B cell (primary cell): Measurements from ENCODE around the gene GRID1. TPM values are rescaled to one million over a fixed set of nuclear protein-coding genes. Genes with fewer than 3 reads are reported as not detected.

Experiments
- ATAC-seq: fragments of 200-7000 bp; cut with Tn5 transposase; one replicate; pipeline ENCODE4 v1.10.0; 2021; ENCODE audit warnings: low read depth, mild to moderate bottlenecking, moderate number of reproducible peaks, moderate library complexity
- CTCF ChIA-PET: fragments of 350-600 bp; sonication (Branson Sonifier 250); formaldehyde crosslinking; loops from one replicate; lab custom pipeline; 2021; ENCODE audit warnings: antibody characterized with exemption, inconsistent platforms; lab: Charles Lee
- POLR2A ChIA-PET: fragments of 350-600 bp; sonication (Branson Sonifier 250); formaldehyde crosslinking; loops from one replicate; lab custom pipeline; 2021; ENCODE audit warnings: antibody characterized with exemption; lab: Charles Lee
- DNase-seq: peaks from one replicate; pipeline ENCODE4 v3.0.0; 2013
- H2AFZ ChIP-seq: 2 replicates; pipeline ENCODE4 v1.6.1; 2012; ENCODE audit warnings: mild to moderate bottlenecking, low read depth, low read length; ENCODE audit not compliant: insufficient read depth, poor library complexity, severe bottlenecking
- H3K27ac ChIP-seq, 2 donors: 1 replicate in 1 of 2; 2 replicates in 1 of 2; pipeline ENCODE4 v1.5.1; 2012 to 2013; ENCODE audit warnings: low read length in 2 of 2, mild to moderate bottlenecking in 2 of 2, moderate library complexity in 1 of 2
- H3K27me3 ChIP-seq, 4 experiments: fragments of 200-600 bp in 1 of 4; sonication (generic) in 1 of 4; replicated peaks in 1 of 4; 1 replicate in 2 of 4; 2 replicates in 2 of 4; pipeline versions ENCODE4 v1.6.1 to v1.7.0; 2013 to 2016; ENCODE audit warnings: low read length in 3 of 4, mild to moderate bottlenecking in 2 of 4, mixed read lengths in 1 of 4, moderate library complexity in 1 of 4; ENCODE audit not compliant: insufficient read depth in 4 of 4, control insufficient read depth in 3 of 4; ENCODE audit errors: control extremely low read depth in 1 of 4
- H3K36me3 ChIP-seq, 2 experiments: replicated peaks in 1 of 2; 1 replicate in 1 of 2; 2 replicates in 1 of 2; pipeline versions ENCODE4 v1.6.1 to v1.7.1; 2013; ENCODE audit warnings: low read length in 1 of 2; ENCODE audit not compliant: insufficient read depth in 2 of 2, control insufficient read depth in 1 of 2; ENCODE audit errors: control extremely low read depth in 1 of 2, extremely low read depth in 1 of 2
- H3K4me1 ChIP-seq, 2 donors: fragments of 200-600 bp in 1 of 2; sonication (generic) in 1 of 2; 1 replicate in 1 of 2; 2 replicates in 1 of 2; pipeline versions ENCODE4 v1.5.1 to v1.6.1; 2013 to 2017; ENCODE audit warnings: low read length in 2 of 2; ENCODE audit not compliant: control insufficient read depth in 2 of 2, insufficient read depth in 2 of 2
- H3K4me2 ChIP-seq: replicated peaks from 2 replicates; pipeline ENCODE3; 2012; ENCODE audit warnings: mild to moderate bottlenecking, low read depth, low read length; ENCODE audit not compliant: poor library complexity, severe bottlenecking
- H3K4me3 ChIP-seq, 5 experiments: fragments of 200-600 bp in 1 of 5; sonication (generic) in 1 of 5; 1 replicate in 3 of 5; 2 replicates in 2 of 5; pipeline versions ENCODE4 v1.5.1 to v1.7.0; 2011 to 2016; ENCODE audit warnings: low read length in 4 of 5, mild to moderate bottlenecking in 4 of 5, low read depth in 2 of 5, control low read depth in 1 of 5, moderate library complexity in 1 of 5; ENCODE audit not compliant: insufficient read depth in 1 of 5; ENCODE audit errors: control extremely low read depth in 1 of 5, extremely low read depth in 1 of 5
- H3K79me2 ChIP-seq: fragments of 200-600 bp; sonication (generic); one replicate; pipeline ENCODE4 v1.6.0; 2016; ENCODE audit warnings: low read length; ENCODE audit not compliant: control insufficient read depth, insufficient read depth
- H3K9ac ChIP-seq: fragments of 200-600 bp; sonication (generic); 2 replicates; pipeline ENCODE4 v1.6.1; 2017; ENCODE audit warnings: mild to moderate bottlenecking, low read length, moderate library complexity
- H3K9me3 ChIP-seq, 3 donors: one replicate each; pipeline versions ENCODE4 v1.6.1 to v1.7.1; 2013; ENCODE audit warnings: low read length in 2 of 3; ENCODE audit not compliant: control insufficient read depth in 2 of 3, insufficient read depth in 1 of 3; ENCODE audit errors: control extremely low read depth in 1 of 3
- H4K20me1 ChIP-seq: 2 replicates; pipeline ENCODE4 v1.6.0; 2012; ENCODE audit warnings: mild to moderate bottlenecking, low read length; ENCODE audit not compliant: insufficient read depth, control insufficient read depth, poor library complexity, severe bottlenecking
- H3K27ac Mint-ChIP-seq: one replicate; pipeline ENCODE4 v1.8.0; 2021; ENCODE audit warnings: mixed read lengths
- H3K27me3 Mint-ChIP-seq: one replicate; pipeline ENCODE4 v1.8.0; 2021; ENCODE audit warnings: mixed read lengths
- H3K4me1 Mint-ChIP-seq: one replicate; pipeline ENCODE4 v1.8.0; 2021; ENCODE audit warnings: mixed read lengths
- H3K4me3 Mint-ChIP-seq: one replicate; pipeline ENCODE4 v1.8.0; 2021; ENCODE audit warnings: mixed read lengths
- H3K9me3 Mint-ChIP-seq: one replicate; pipeline ENCODE4 v1.8.0; 2022; ENCODE audit warnings: mixed read lengths; ENCODE audit not compliant: insufficient read depth
- EZH2 ChIP-seq: IDR thresholded peaks from 2 replicates; pipeline ENCODE4 v1.6.1; 2012; ENCODE audit warnings: borderline replicate concordance, low read depth, mild to moderate bottlenecking, moderate library complexity, low read length; ENCODE audit not compliant: insufficient read depth, poor library complexity, severe bottlenecking
- WGBS: methylation state at CpG from one replicate; pipeline ENCODE4 v1.1.5; 2013; ENCODE audit warnings: missing lambda C conversion rate; ENCODE audit not compliant: insufficient coverage; 5-methylcytosine and 5-hydroxymethylcytosine counted together
- intact Hi-C: fragments of 100-400 bp; cut with micrococcal nuclease; formaldehyde crosslinking; loops from one replicate; pipeline ENCODE4 v1.10.0; 2022
- polyA plus RNA-seq: library from polyadenylated mRNA; depleted of rRNA; stranded (reverse); fragments of >200 nt; gene quantifications from 2 replicates; pipeline ENCODE4 v1.2.3, GENCODE V29; 2012
- total RNA-seq, 2 donors: library from RNA; stranded (reverse); fragments of 120-200 nt in 1 of 2; gene quantifications; 1 replicate in 1 of 2; 2 replicates in 1 of 2; pipeline versions ENCODE4 v1.2.3 to v1.2.4, GENCODE V29; 2013 to 2022
- TF ChIP-seq, protein P1 (sequence below): fragments of 200-600 bp; IDR thresholded peaks from one replicate; pipeline ENCODE4 v1.8.0; 2022; ENCODE audit warnings: antibody characterized with exemption, mild to moderate bottlenecking

Gene GRID1
- total and polyA plus RNA-seq, 2 donors (not counting 1 experiment from before 2014, with no cell fraction given): not detected

DNA sequence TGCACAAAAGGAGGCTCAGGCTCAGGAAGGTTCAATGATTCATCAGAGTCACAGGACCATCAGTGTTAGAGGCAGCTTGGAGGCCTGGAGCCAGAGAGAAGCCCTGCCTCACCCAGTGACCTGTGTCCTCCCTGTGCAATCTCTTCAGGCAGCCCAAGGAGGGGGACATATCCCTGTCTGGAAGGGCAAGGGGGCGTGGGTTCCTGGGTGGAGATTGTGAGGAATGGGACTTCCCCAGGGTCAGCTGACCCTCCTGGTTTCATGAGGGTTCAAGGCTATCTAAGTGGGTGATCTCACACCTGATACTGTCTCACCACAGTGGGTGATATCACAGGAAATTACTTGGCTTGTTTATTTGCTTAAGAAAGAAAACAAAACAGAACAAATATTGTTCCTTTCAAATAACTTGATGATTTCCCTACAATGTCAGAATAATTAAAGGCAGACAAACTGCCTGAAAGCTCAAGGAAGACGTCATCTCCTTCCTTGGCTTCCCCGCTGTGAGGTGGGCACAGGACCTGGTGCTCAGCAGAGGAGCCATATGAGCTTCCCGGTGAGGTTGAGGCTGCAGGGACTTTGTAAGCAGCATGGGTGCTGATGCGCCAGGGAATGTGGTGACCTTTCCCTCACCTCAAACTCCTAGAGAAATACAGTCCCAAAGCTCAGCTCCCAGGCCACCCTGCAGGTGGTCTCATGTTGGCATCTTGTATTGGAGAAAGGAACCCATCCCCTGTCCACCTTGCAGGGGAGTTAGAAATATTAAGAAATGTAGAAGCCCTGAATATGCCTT is 763.2 kb downstream of the GRID1 start:
- H3K4me3 Mint-ChIP-seq: no peak overlapping the region
- no peaks in the 10 kb centered on the region for H3K4me1 Mint-ChIP-seq
- H3K27ac ChIP-seq: no peak overlapping the region
- CTCF ChIA-PET: no interaction called here
- no peak overlapping the region for H3K9ac ChIP-seq
- no peak for TF ChIP-seq EZH2
- TF ChIP-seq, protein P1, sequence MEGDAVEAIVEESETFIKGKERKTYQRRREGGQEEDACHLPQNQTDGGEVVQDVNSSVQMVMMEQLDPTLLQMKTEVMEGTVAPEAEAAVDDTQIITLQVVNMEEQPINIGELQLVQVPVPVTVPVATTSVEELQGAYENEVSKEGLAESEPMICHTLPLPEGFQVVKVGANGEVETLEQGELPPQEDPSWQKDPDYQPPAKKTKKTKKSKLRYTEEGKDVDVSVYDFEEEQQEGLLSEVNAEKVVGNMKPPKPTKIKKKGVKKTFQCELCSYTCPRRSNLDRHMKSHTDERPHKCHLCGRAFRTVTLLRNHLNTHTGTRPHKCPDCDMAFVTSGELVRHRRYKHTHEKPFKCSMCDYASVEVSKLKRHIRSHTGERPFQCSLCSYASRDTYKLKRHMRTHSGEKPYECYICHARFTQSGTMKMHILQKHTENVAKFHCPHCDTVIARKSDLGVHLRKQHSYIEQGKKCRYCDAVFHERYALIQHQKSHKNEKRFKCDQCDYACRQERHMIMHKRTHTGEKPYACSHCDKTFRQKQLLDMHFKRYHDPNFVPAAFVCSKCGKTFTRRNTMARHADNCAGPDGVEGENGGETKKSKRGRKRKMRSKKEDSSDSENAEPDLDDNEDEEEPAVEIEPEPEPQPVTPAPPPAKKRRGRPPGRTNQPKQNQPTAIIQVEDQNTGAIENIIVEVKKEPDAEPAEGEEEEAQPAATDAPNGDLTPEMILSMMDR: no peak
- no peak for DNase-seq
- intact Hi-C loops: no loop called here
- no peaks in the 10 kb centered on the region for H3K36me3 ChIP-seq
- no peaks in the 10 kb centered on the region for H3K27me3 ChIP-seq
- no peak overlapping the region for H3K27ac Mint-ChIP-seq
- no peaks in the 10 kb centered on the region for H4K20me1 ChIP-seq
- peaks cover 4% of the 10 kb centered on the region for H3K27me3 Mint-ChIP-seq
- H2AFZ ChIP-seq: no peak overlapping the region
- no peaks in the 10 kb centered on the region for H3K9me3 ChIP-seq
- no peaks in the 10 kb centered on the region for H3K9me3 Mint-ChIP-seq
- no peak overlapping the region for H3K4me3 ChIP-seq
- H3K4me1 ChIP-seq: no peaks in the 10 kb centered on the region
- WGBS: 75% methylated on average over 2 of the region's 5 CpGs
- POLR2A ChIA-PET: no interaction called here
- H3K4me2 ChIP-seq: no peak overlapping the region
- no peak for ATAC-seq
- H3K79me2 ChIP-seq: no peaks in the 10 kb centered on the region

GRCh38 chr10:85602713-85603112 is 763.9 kb downstream of the GRID1 start:
- H3K27me3 Mint-ChIP-seq: peaks cover 4% of the 10 kb centered on the region
- H3K9me3 Mint-ChIP-seq: no peaks in the 10 kb centered on the region
- intact Hi-C loops: no loop called here
- no peaks in the 10 kb centered on the region for H3K4me1 ChIP-seq
- no peak overlapping the region for H3K4me3 ChIP-seq
- H4K20me1 ChIP-seq: no peaks in the 10 kb centered on the region
- no peaks in the 10 kb centered on the region for H3K36me3 ChIP-seq
- H3K27me3 ChIP-seq: no peaks in the 10 kb centered on the region
- H3K9me3 ChIP-seq: no peaks in the 10 kb centered on the region
- H3K4me1 Mint-ChIP-seq: no peaks in the 10 kb centered on the region
- H3K4me2 ChIP-seq: no peak overlapping the region
- TF ChIP-seq, protein P1: no peak
- no peak for ATAC-seq
- H3K79me2 ChIP-seq: no peaks in the 10 kb centered on the region
- H2AFZ ChIP-seq: no peak overlapping the region
- H3K4me3 Mint-ChIP-seq: no peak overlapping the region
- no peak overlapping the region for H3K27ac Mint-ChIP-seq
- no peak for DNase-seq
- no CpG with 5 or more reads among the region's 1 CpG for WGBS
- H3K27ac ChIP-seq: no peak overlapping the region
- H3K9ac ChIP-seq: no peak overlapping the region
- POLR2A ChIA-PET: no interaction called here
- CTCF ChIA-PET: no interaction called here
